Measurements from ENCODE around the gene BTG3. TPM values are rescaled to one million over a fixed set of nuclear protein-coding genes. Genes with fewer than 3 reads are reported as not detected.

The BTG3 gene
- total RNA-seq, 1 experiment from 2014 or later, result 39.0 TPM

GRCh38 chr21:17554679-17555465 lies 57.8 kb downstream of the BTG3 start:
- Mint-ChIP-seq H3K27me3 (ENCODE audit: unreplicated experiment) (no peaks in the 10 kb centered on the region), H3K27ac (ENCODE audit: unreplicated experiment) (no peak overlapping the region), H3K9me3 (ENCODE audit: low read depth, unreplicated experiment) (no peaks in the 10 kb centered on the region), H3K36me3 (ENCODE audit: insufficient read depth, unreplicated experiment) (peaks cover 4% of the 10 kb centered on the region), H3K4me1 (ENCODE audit: low read depth, unreplicated experiment) (peaks cover 27% of the 10 kb centered on the region), H3K4me3 (ENCODE audit: low read depth, unreplicated experiment) (no peak overlapping the region)
- DNase-seq, result no peak
- CTCF ChIA-PET, result interaction anchor here (0.8 to 1.1 kb wide), 3 partner anchors 31 to 168 kb away, joined by 3 to 25 read pairs (median 3); no protein-coding TSS in a partner anchor
- BruUV-seq (replicated peaks), result no TSS peak
- intact Hi-C loops (cut with micrococcal nuclease; ENCODE audit: unreplicated experiment), result no loop called here
- no peak for TF ChIP-seq CTCF (IDR thresholded peaks at IDR 0.05; ENCODE audit: unreplicated experiment)

DNA sequence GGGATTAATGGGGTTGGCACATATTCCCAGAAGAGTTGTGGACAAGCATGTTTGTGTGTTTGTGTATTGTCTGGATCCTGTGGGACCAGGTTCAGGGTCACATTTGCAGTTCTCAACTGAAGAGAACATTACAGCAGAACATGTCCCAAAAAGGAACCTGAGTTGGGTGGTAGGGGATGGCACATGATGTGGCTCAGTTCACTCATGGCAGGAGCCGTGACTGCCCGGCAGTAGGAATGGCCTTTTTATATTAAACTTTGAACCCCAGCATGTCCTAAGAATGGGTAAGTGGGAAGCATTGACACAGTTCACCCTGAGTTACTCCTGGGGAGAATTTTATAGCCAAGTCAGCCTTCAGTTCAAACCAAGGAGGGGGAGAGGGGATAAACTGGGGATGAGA lies 58.6 kb downstream of the BTG3 start:
- no peak overlapping the region for H3K27ac Mint-ChIP-seq (ENCODE audit: unreplicated experiment)
- peaks cover 7% of the 10 kb centered on the region for H3K36me3 Mint-ChIP-seq (ENCODE audit: insufficient read depth, unreplicated experiment)
- H3K4me1 Mint-ChIP-seq (ENCODE audit: low read depth, unreplicated experiment), result peaks cover 27% of the 10 kb centered on the region
- CTCF ChIA-PET, result interaction anchor here (0.8 to 1.1 kb wide), 3 partner anchors 32 to 167 kb away, joined by 3 to 25 read pairs (median 3); no protein-coding TSS in a partner anchor
- H3K27me3 Mint-ChIP-seq (ENCODE audit: unreplicated experiment), result no peaks in the 10 kb centered on the region
- DNase-seq, result no peak
- H3K4me3 Mint-ChIP-seq (ENCODE audit: low read depth, unreplicated experiment), result no peak overlapping the region
- TF ChIP-seq CTCF (IDR thresholded peaks at IDR 0.05; ENCODE audit: unreplicated experiment), result no peak
- BruUV-seq (replicated peaks), result no TSS peak
- intact Hi-C loops (cut with micrococcal nuclease; ENCODE audit: unreplicated experiment), result no loop called here
- no peaks in the 10 kb centered on the region for H3K9me3 Mint-ChIP-seq (ENCODE audit: low read depth, unreplicated experiment)

- no peaks in the 10 kb centered on the region for H3K27me3 Mint-ChIP-seq (ENCODE audit: unreplicated experiment)
- BruUV-seq (replicated peaks), result no TSS peak
- peaks cover 40% of the 10 kb centered on the region for H3K4me1 Mint-ChIP-seq (ENCODE audit: low read depth, unreplicated experiment)
- no peak for TF ChIP-seq CTCF (IDR thresholded peaks at IDR 0.05; ENCODE audit: unreplicated experiment)
- intact Hi-C loops (cut with micrococcal nuclease; ENCODE audit: unreplicated experiment), result no loop called here
- no peak for DNase-seq
- no peak overlapping the region for H3K4me3 Mint-ChIP-seq (ENCODE audit: low read depth, unreplicated experiment)
- H3K9me3 Mint-ChIP-seq (ENCODE audit: low read depth, unreplicated experiment), result no peaks in the 10 kb centered on the region
- CTCF ChIA-PET, result interaction anchor here (1.2 kb wide), 1 partner anchor 166 kb away, joined by 7 read pairs; no protein-coding TSS in a partner anchor
- peaks cover 7% of the 10 kb centered on the region for H3K36me3 Mint-ChIP-seq (ENCODE audit: insufficient read depth, unreplicated experiment)
- no peak overlapping the region for H3K27ac Mint-ChIP-seq (ENCODE audit: unreplicated experiment)
These were observed 60.3 kb downstream of the BTG3 start for GRCh38 chr21:17552410-17552809.

DNA sequence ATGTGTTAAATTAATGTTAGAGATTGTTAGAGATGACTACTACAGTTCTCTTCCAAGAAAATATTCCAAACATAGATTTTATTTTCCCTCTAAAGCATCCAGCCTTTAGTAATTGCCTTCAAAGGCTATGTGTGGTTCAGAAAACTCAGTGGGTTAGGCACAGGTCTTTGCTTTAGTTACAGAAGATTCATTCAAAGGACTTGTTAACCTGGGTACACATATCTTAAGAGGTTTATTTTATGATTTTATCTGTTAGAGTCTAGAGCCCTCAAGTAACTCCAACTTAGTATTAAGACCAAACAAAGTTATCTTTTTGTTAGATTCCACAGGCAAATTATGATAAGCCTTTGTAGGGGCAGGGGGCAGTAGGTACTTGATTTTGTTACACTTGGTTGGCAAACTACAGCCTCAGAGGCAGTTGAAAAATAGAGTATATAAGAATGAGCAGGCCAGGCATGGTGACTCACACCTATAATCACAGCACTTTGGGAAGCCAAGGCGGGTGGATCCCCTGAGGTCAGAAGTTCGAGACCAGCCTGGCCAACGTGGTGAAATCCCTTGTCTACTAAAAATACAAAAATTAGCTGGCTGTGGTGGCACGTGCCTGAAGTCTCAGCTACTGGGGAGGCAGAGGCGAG lies 61.9 kb downstream of the BTG3 start:
- CTCF ChIA-PET, result no interaction called here
- H3K4me3 Mint-ChIP-seq (ENCODE audit: low read depth, unreplicated experiment), result no peak overlapping the region
- TF ChIP-seq CTCF (IDR thresholded peaks at IDR 0.05; ENCODE audit: unreplicated experiment), result no peak
- intact Hi-C loops (cut with micrococcal nuclease; ENCODE audit: unreplicated experiment), result no loop called here
- peaks cover 7% of the 10 kb centered on the region for H3K36me3 Mint-ChIP-seq (ENCODE audit: insufficient read depth, unreplicated experiment)
- BruUV-seq (replicated peaks), result no TSS peak
- peaks cover 40% of the 10 kb centered on the region for H3K4me1 Mint-ChIP-seq (ENCODE audit: low read depth, unreplicated experiment)
- no peaks in the 10 kb centered on the region for H3K9me3 Mint-ChIP-seq (ENCODE audit: low read depth, unreplicated experiment)
- no peak for DNase-seq
- no peaks in the 10 kb centered on the region for H3K27me3 Mint-ChIP-seq (ENCODE audit: unreplicated experiment)
- no peak overlapping the region for H3K27ac Mint-ChIP-seq (ENCODE audit: unreplicated experiment)
